NOMO-1 treated with dmso at 0.1 percent for 144 hours (cell line): ENCODE results near the gene LHFPL2.
"Not testable (repeated sequence)": the region's sequence is repeated elsewhere in the genome, so short reads cannot be mapped to it uniquely, and the experiment has no call there.

Experiments
- DNase-seq: peaks from one replicate; lab custom pipeline; 2025; ENCODE audit not compliant: unreplicated experiment; lab: John Stamatoyannopoulos, UW

The LHFPL2 gene

GRCh38 chr5:78666975-78667374 lies 18.4 kb upstream of the LHFPL2 start:
- DNase-seq: not testable (repeated sequence)

- DNase-seq: no peak
Measured at GRCh38 chr5:78666041-78666444, 17.5 kb upstream of the LHFPL2 start.

- no peak for DNase-seq
Measured at GRCh38 chr5:78665534-78665933, 17.0 kb upstream of the LHFPL2 start.

GRCh38 chr5:78662323-78662722 lies 13.8 kb upstream of the LHFPL2 start:
- DNase-seq: no peak

- DNase-seq: no peak
Measured at GRCh38 chr5:78661691-78662090, 13.1 kb upstream of the LHFPL2 start.

GRCh38 chr5:78661044-78661443 lies 12.5 kb upstream of the LHFPL2 start:
- no peak for DNase-seq

GRCh38 chr5:78660401-78660800 lies 11.8 kb upstream of the LHFPL2 start:
- no peak for DNase-seq

GRCh38 chr5:78659714-78660113 lies 11.1 kb upstream of the LHFPL2 start:
- no peak for DNase-seq

GRCh38 chr5:78659114-78659513 lies 10.5 kb upstream of the LHFPL2 start:
- DNase-seq: no peak

GRCh38 chr5:78657201-78657600 lies 8.6 kb upstream of the LHFPL2 start:
- DNase-seq: no peak

- DNase-seq: no peak
Measured at GRCh38 chr5:78655746-78656290, 7.2 kb upstream of the LHFPL2 start.

- DNase-seq: no peak
Measured at GRCh38 chr5:78654386-78654785, 5.8 kb upstream of the LHFPL2 start.

- no peak for DNase-seq
Measured at GRCh38 chr5:78653681-78654366, 5.3 kb upstream of the LHFPL2 start.

GRCh38 chr5:78653031-78653430 lies 4.5 kb upstream of the LHFPL2 start:
- DNase-seq: no peak

GRCh38 chr5:78651468-78651867 lies 2.9 kb upstream of the LHFPL2 start:
- DNase-seq: no peak

GRCh38 chr5:78650531-78650930 lies 2.0 kb upstream of the LHFPL2 start:
- DNase-seq: no peak

GRCh38 chr5:78649861-78650496 lies 1.4 kb upstream of the LHFPL2 start:
- DNase-seq: no peak

- no peak for DNase-seq
Measured at GRCh38 chr5:78649211-78649695, 681 bp upstream of the LHFPL2 start.

GRCh38 chr5:78647838-78648358 lies 674 bp downstream of the LHFPL2 start:
- no peak for DNase-seq

GRCh38 chr5:78647351-78647818 lies 1.2 kb downstream of the LHFPL2 start:
- DNase-seq: no peak

GRCh38 chr5:78644741-78645300 lies 3.8 kb downstream of the LHFPL2 start:
- no peak for DNase-seq

- no peak for DNase-seq
Measured at GRCh38 chr5:78644129-78644528, 4.4 kb downstream of the LHFPL2 start.
